ENCODE results near the gene CEACAM3.

Gene CEACAM3

DNA sequence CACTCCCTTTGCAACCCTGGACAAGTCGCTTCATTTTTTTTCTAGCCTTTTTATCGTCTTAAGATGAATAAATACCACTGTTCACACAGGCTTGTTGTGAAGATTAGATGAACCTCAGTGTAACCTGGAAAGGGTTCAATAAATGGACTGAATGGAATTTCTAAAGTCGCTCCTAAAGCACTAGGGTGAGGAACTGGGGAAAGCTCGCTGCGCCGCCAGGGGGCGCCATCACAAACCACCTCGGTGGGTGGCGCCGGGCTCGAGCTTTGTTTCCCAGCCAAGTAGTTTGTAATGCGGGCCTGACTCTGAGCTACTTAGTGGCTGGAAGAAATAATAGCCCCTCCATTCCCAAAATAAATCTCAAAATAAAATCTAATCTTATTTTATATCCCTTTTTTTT is 43.2 kb upstream of the CEACAM3 start:
- no peak overlapping the region for H3K4me3 ChIP-seq (ENCODE audit: low read length in 2 of 2)
- peak; percentile 14 for DNase-seq (ENCODE audit: low spot score)
- peaks cover 0 to 32% (median 2%) of the 10 kb centered on the region in 3 experiments for H3K27me3 ChIP-seq (ENCODE audit: control insufficient read depth in 3 of 3, insufficient read depth in 3 of 3, low read depth in 1 of 3, low read length in 3 of 3)
- H2BK5ac ChIP-seq (ENCODE audit: low read length): no peak overlapping the region
- H3K9me3 ChIP-seq (replicated peaks in 1 of 2; ENCODE audit: control insufficient read depth in 2 of 2, insufficient read depth in 1 of 2, low read depth in 1 of 2, low read length in 2 of 2): no peaks in the 10 kb centered on the region
- H2AFZ ChIP-seq (ENCODE audit: low read length): no peak overlapping the region
- WGBS, 2 donors (ENCODE audit: extremely low coverage in 2 of 2, insufficient read length in 2 of 2, insufficient replicate concordance in 1 of 2): no CpG with 5 or more reads among the region's 12 CpGs
- no peak overlapping the region for H3K4ac ChIP-seq (ENCODE audit: low read length)
- H4K8ac ChIP-seq (ENCODE audit: low read depth, low read length): no peak overlapping the region
- no peak overlapping the region for H3K4me2 ChIP-seq (ENCODE audit: insufficient read depth, low read length, poor library complexity, severe bottlenecking)
- H3K36me3 ChIP-seq (replicated peaks in 1 of 2; ENCODE audit: control insufficient read depth in 2 of 2, insufficient read depth in 2 of 2, low read length in 2 of 2): no peaks in the 10 kb centered on the region
- no peak overlapping the region for H4K91ac ChIP-seq (ENCODE audit: low read depth, low read length, poor library complexity)
- H3K23ac ChIP-seq (ENCODE audit: low read depth, low read length, poor library complexity): no peak overlapping the region
- no peak overlapping the region for H3K9ac ChIP-seq (ENCODE audit: low read depth, low read length, poor library complexity)
- no peaks in the 10 kb centered on the region for H3K79me1 ChIP-seq (ENCODE audit: low read depth, low read length)
- no peaks in the 10 kb centered on the region for H3K4me1 ChIP-seq (ENCODE audit: control insufficient read depth in 2 of 2, insufficient read depth in 1 of 2, low read depth in 1 of 2, low read length in 2 of 2)
- H2AK5ac ChIP-seq (ENCODE audit: low read depth, low read length): no peak overlapping the region
- no peak overlapping the region for H3K14ac ChIP-seq (ENCODE audit: low read length)
- H3K27ac ChIP-seq (replicated peaks; ENCODE audit: low read length): no peak overlapping the region
- no peak overlapping the region for H3K18ac ChIP-seq (ENCODE audit: low read length)
- H2BK15ac ChIP-seq (ENCODE audit: low read length): no peak overlapping the region
- H2BK120ac ChIP-seq (ENCODE audit: low read depth, low read length): no peak overlapping the region
- no peak overlapping the region for H2BK12ac ChIP-seq (ENCODE audit: low read length)

GRCh38 chr19:41753936-41754529 is 42.4 kb upstream of the CEACAM3 start:
- Histone ChIP-seq H3K18ac (ENCODE audit: low read length) (no peak overlapping the region), H2BK15ac (ENCODE audit: low read length) (no peak overlapping the region), H4K91ac (ENCODE audit: low read depth, low read length, poor library complexity) (no peak overlapping the region), H3K14ac (ENCODE audit: low read length) (no peak overlapping the region), H3K4me3 (ENCODE audit: low read length in 2 of 2) (no peak overlapping the region), H3K27ac (replicated peaks; ENCODE audit: low read length) (no peak overlapping the region), H2AFZ (ENCODE audit: low read length) (no peak overlapping the region), H3K9me3 (replicated peaks in 1 of 2; ENCODE audit: control insufficient read depth in 2 of 2, insufficient read depth in 1 of 2, low read depth in 1 of 2, low read length in 2 of 2) (no peaks in the 10 kb centered on the region), H3K36me3 (replicated peaks in 1 of 2; ENCODE audit: control insufficient read depth in 2 of 2, insufficient read depth in 2 of 2, low read length in 2 of 2) (no peaks in the 10 kb centered on the region), H3K23ac (ENCODE audit: low read depth, low read length, poor library complexity) (no peak overlapping the region), H4K8ac (ENCODE audit: low read depth, low read length) (no peak overlapping the region), H3K9ac (ENCODE audit: low read depth, low read length, poor library complexity) (no peak overlapping the region), H2BK120ac (ENCODE audit: low read depth, low read length) (no peak overlapping the region), H2AK5ac (ENCODE audit: low read depth, low read length) (no peak overlapping the region), H3K4me2 (ENCODE audit: insufficient read depth, low read length, poor library complexity, severe bottlenecking) (no peak overlapping the region), H2BK5ac (ENCODE audit: low read length) (no peak overlapping the region), H3K79me1 (ENCODE audit: low read depth, low read length) (no peaks in the 10 kb centered on the region), H3K27me3 (ENCODE audit: control insufficient read depth in 3 of 3, insufficient read depth in 3 of 3, low read depth in 1 of 3, low read length in 3 of 3) (peaks cover 0 to 34% (median 0%) of the 10 kb centered on the region in 3 experiments), H3K4ac (ENCODE audit: low read length) (no peak overlapping the region), H3K4me1 (ENCODE audit: control insufficient read depth in 2 of 2, insufficient read depth in 1 of 2, low read depth in 1 of 2, low read length in 2 of 2) (no peaks in the 10 kb centered on the region), H2BK12ac (ENCODE audit: low read length) (no peak overlapping the region)
- DNase-seq (ENCODE audit: low spot score): peak; percentile 6
- WGBS, 2 donors (ENCODE audit: extremely low coverage in 2 of 2, insufficient read length in 2 of 2, insufficient replicate concordance in 1 of 2): no CpG with 5 or more reads among the region's 4 CpGs

GRCh38 chr19:41755328-41755913 is 41.0 kb upstream of the CEACAM3 start, which contains the start of gene CEACAM6:
Gene CEACAM6, plus strand, starts transcription at chr19:41755530. Its CDS starts 109 bp downstream, at chr19:41755639.
- Histone ChIP-seq H3K27ac (replicated peaks; ENCODE audit: low read length) (no peak within 1 kb of the TSS), H3K4me3 (ENCODE audit: low read length in 2 of 2) (no peak within 1 kb of the TSS), H3K23ac (ENCODE audit: low read depth, low read length, poor library complexity) (no peak within 1 kb of the TSS), H4K91ac (ENCODE audit: low read depth, low read length, poor library complexity) (no peak within 1 kb of the TSS), H3K18ac (ENCODE audit: low read length) (peak within 1 kb of the TSS; percentile 41), H3K36me3 (replicated peaks in 1 of 2; ENCODE audit: control insufficient read depth in 2 of 2, insufficient read depth in 2 of 2, low read length in 2 of 2) (no peaks in the 10 kb centered on the region), H3K9ac (ENCODE audit: low read depth, low read length, poor library complexity) (no peak within 1 kb of the TSS), H2AK5ac (ENCODE audit: low read depth, low read length) (no peak within 1 kb of the TSS), H3K9me3 (replicated peaks in 1 of 2; ENCODE audit: control insufficient read depth in 2 of 2, insufficient read depth in 1 of 2, low read depth in 1 of 2, low read length in 2 of 2) (no peaks in the 10 kb centered on the region), H3K14ac (ENCODE audit: low read length) (no peak within 1 kb of the TSS), H3K27me3 (ENCODE audit: control insufficient read depth in 3 of 3, insufficient read depth in 3 of 3, low read depth in 1 of 3, low read length in 3 of 3) (peaks cover 0 to 47% (median 0%) of the 10 kb centered on the region in 3 experiments), H3K4ac (ENCODE audit: low read length) (no peak within 1 kb of the TSS), H2BK15ac (ENCODE audit: low read length) (no peak within 1 kb of the TSS), H2BK12ac (ENCODE audit: low read length) (no peak within 1 kb of the TSS), H4K8ac (ENCODE audit: low read depth, low read length) (no peak within 1 kb of the TSS), H2BK120ac (ENCODE audit: low read depth, low read length) (no peak within 1 kb of the TSS), H3K4me2 (ENCODE audit: insufficient read depth, low read length, poor library complexity, severe bottlenecking) (no peak within 1 kb of the TSS), H2BK5ac (ENCODE audit: low read length) (no peak within 1 kb of the TSS), H3K4me1 (ENCODE audit: control insufficient read depth in 2 of 2, insufficient read depth in 1 of 2, low read depth in 1 of 2, low read length in 2 of 2) (no peaks in the 10 kb centered on the region), H2AFZ (ENCODE audit: low read length) (no peak within 1 kb of the TSS), H3K79me1 (ENCODE audit: low read depth, low read length) (no peaks in the 10 kb centered on the region)
- no peak for DNase-seq (ENCODE audit: low spot score)
- WGBS, 2 donors (ENCODE audit: extremely low coverage in 2 of 2, insufficient read length in 2 of 2, insufficient replicate concordance in 1 of 2): no CpG with 5 or more reads among the region's 3 CpGs

- H3K27ac ChIP-seq (replicated peaks; ENCODE audit: low read length): no peak overlapping the region
- H3K27me3 ChIP-seq (ENCODE audit: control insufficient read depth in 3 of 3, insufficient read depth in 3 of 3, low read depth in 1 of 3, low read length in 3 of 3): peaks cover 0 to 45% (median 0%) of the 10 kb centered on the region in 3 experiments
- H3K79me1 ChIP-seq (ENCODE audit: low read depth, low read length): no peaks in the 10 kb centered on the region
- H2AK5ac ChIP-seq (ENCODE audit: low read depth, low read length): no peak overlapping the region
- H2BK5ac ChIP-seq (ENCODE audit: low read length): no peak overlapping the region
- H3K4me1 ChIP-seq (ENCODE audit: control insufficient read depth in 2 of 2, insufficient read depth in 1 of 2, low read depth in 1 of 2, low read length in 2 of 2): no peaks in the 10 kb centered on the region
- no peak overlapping the region for H2AFZ ChIP-seq (ENCODE audit: low read length)
- H2BK15ac ChIP-seq (ENCODE audit: low read length): no peak overlapping the region
- H3K4me3 ChIP-seq (ENCODE audit: low read length in 2 of 2): no peak overlapping the region
- H3K9me3 ChIP-seq (replicated peaks in 1 of 2; ENCODE audit: control insufficient read depth in 2 of 2, insufficient read depth in 1 of 2, low read depth in 1 of 2, low read length in 2 of 2): no peaks in the 10 kb centered on the region
- H3K14ac ChIP-seq (ENCODE audit: low read length): no peak overlapping the region
- no peak overlapping the region for H4K91ac ChIP-seq (ENCODE audit: low read depth, low read length, poor library complexity)
- no peak overlapping the region for H4K8ac ChIP-seq (ENCODE audit: low read depth, low read length)
- no peak overlapping the region for H3K9ac ChIP-seq (ENCODE audit: low read depth, low read length, poor library complexity)
- WGBS, 2 donors (ENCODE audit: extremely low coverage in 2 of 2, insufficient read length in 2 of 2, insufficient replicate concordance in 1 of 2): no CpG with 5 or more reads among the region's 9 CpGs
- H2BK120ac ChIP-seq (ENCODE audit: low read depth, low read length): no peak overlapping the region
- no peak overlapping the region for H3K4me2 ChIP-seq (ENCODE audit: insufficient read depth, low read length, poor library complexity, severe bottlenecking)
- H3K36me3 ChIP-seq (replicated peaks in 1 of 2; ENCODE audit: control insufficient read depth in 2 of 2, insufficient read depth in 2 of 2, low read length in 2 of 2): no peaks in the 10 kb centered on the region
- H2BK12ac ChIP-seq (ENCODE audit: low read length): no peak overlapping the region
- H3K4ac ChIP-seq (ENCODE audit: low read length): no peak overlapping the region
- no peak for DNase-seq (ENCODE audit: low spot score)
- H3K18ac ChIP-seq (ENCODE audit: low read length): no peak overlapping the region
- no peak overlapping the region for H3K23ac ChIP-seq (ENCODE audit: low read depth, low read length, poor library complexity)
Measured at GRCh38 chr19:41758846-41759245, 37.5 kb upstream of the CEACAM3 start.
